Spinal cord (tissue), 10 donors: ENCODE measurements around the gene FAM83B. TPM values are rescaled to one million over a fixed set of nuclear protein-coding genes. Genes with fewer than 3 reads are reported as not detected.

Experiments
- DNase-seq, 6 donors: peaks; one replicate each; pipeline versions ENCODE4 v3.0.0 to v3.0.0-alpha.2; 2013 to 2015; ENCODE audit warnings: low spot score in 6 of 6, low read depth in 4 of 6
- H3K27ac ChIP-seq: one replicate; pipeline ENCODE4 v1.5.1; 2013; ENCODE audit warnings: low read depth, low read length, control low read depth
- H3K27me3 ChIP-seq: one replicate; pipeline ENCODE4 v1.6.1; 2013; ENCODE audit warnings: low read length; ENCODE audit not compliant: control insufficient read depth, insufficient read depth
- H3K36me3 ChIP-seq: one replicate; pipeline ENCODE4 v1.6.1; 2013; ENCODE audit warnings: low read length; ENCODE audit not compliant: control insufficient read depth, insufficient read depth
- H3K4me1 ChIP-seq: one replicate; pipeline ENCODE4 v1.6.1; 2013; ENCODE audit warnings: low read length; ENCODE audit not compliant: control insufficient read depth, insufficient read depth
- H3K4me3 ChIP-seq: one replicate; pipeline ENCODE4 v1.5.1; 2013; ENCODE audit warnings: low read depth, low read length, control low read depth
- H3K9me3 ChIP-seq: one replicate; pipeline ENCODE4 v1.6.1; 2013; ENCODE audit warnings: low read length; ENCODE audit not compliant: control insufficient read depth, insufficient read depth
- WGBS: methylation state at CpG from one replicate; pipeline ENCODE4 v1.1.5; 2013; ENCODE audit warnings: missing lambda C conversion rate; ENCODE audit not compliant: insufficient coverage; 5-methylcytosine and 5-hydroxymethylcytosine counted together
- polyA plus RNA-seq, 2 donors: library from polyadenylated mRNA; unstranded; fragments of 120-200 nt; gene quantifications; one replicate each; pipeline ENCODE4 v1.2.1, GENCODE V29; 2013; ENCODE audit not compliant: insufficient read length in 2 of 2
- total RNA-seq, 2 donors: library from RNA; depleted of rRNA in 1 of 2; stranded (reverse); fragments of 120-200 nt in 1 of 2; fragments of >200 nt in 1 of 2; gene quantifications; one replicate each; pipeline versions ENCODE4 v1.2.3 to v1.2.4, GENCODE V29; 2013 to 2014
- donor health status: healthy.

FAM83B gene
- total and polyA plus RNA-seq, 4 donors: 0.06 to 0.30 (median 0.17) TPM; not detected in 1

GRCh38 chr6:54892831-54893230, 46.3 kb downstream of the FAM83B start:
- Histone ChIP-seq H3K36me3 (no peaks in the 10 kb centered on the region), H3K27me3 (no peaks in the 10 kb centered on the region), H3K4me1 (no peaks in the 10 kb centered on the region), H3K9me3 (no peaks in the 10 kb centered on the region), H3K27ac (no peak overlapping the region), H3K4me3 (no peak overlapping the region)
- WGBS: no CpG with 5 or more reads among the region's 1 CpG
- no peak for DNase-seq

DNA sequence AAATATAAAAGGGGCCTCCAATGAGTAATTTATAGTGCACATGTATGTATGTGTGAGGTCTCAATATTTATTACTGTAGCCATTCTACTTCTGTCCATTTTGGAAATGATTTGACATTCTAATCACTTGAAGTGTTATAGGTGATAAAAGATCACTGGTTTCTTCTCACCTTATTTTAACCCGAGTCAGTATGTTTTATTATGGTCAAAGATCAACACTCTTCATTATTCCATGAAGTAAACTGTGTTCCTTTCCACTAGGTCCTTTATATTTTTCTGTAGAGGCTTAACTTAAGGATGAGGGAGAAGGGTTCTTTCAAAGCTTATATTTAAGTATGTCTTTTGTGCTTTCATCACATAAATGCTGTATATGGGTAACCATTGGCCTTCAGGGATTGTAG, 47.2 kb downstream of the FAM83B start:
- Histone ChIP-seq H3K4me1 (no peaks in the 10 kb centered on the region), H3K4me3 (no peak overlapping the region), H3K36me3 (no peaks in the 10 kb centered on the region), H3K27ac (no peak overlapping the region), H3K9me3 (no peaks in the 10 kb centered on the region), H3K27me3 (no peaks in the 10 kb centered on the region)
- no CpG with 5 or more reads among the region's 1 CpG for whole genome bisulfite sequencing
- no peak for DNase-seq

DNA sequence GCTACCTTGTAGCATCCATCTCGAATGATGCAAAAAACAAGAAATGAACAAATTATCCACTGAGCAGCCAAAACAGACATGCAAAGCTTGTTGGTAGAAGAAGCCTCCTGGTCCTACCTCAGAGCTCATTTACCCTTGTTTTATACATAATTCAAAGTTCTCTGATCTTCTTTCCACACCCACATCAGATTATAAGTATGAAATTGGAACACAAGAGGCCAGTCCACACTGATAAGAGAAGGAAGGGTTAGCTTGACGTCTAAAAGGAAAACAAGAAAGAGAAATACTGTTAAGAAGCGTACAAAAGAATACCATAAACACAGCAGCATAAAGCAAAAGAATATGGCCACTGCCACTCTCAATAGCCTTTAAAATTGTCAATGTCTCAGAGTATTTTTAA, 49.7 kb downstream of the FAM83B start:
- H3K27ac ChIP-seq: no peak overlapping the region
- no peaks in the 10 kb centered on the region for H3K36me3 ChIP-seq
- WGBS: 100% methylated on average over 1 of the region's 3 CpGs
- no peak for DNase-seq
- no peaks in the 10 kb centered on the region for H3K27me3 ChIP-seq
- H3K4me1 ChIP-seq: no peaks in the 10 kb centered on the region
- no peak overlapping the region for H3K4me3 ChIP-seq
- no peaks in the 10 kb centered on the region for H3K9me3 ChIP-seq

DNA sequence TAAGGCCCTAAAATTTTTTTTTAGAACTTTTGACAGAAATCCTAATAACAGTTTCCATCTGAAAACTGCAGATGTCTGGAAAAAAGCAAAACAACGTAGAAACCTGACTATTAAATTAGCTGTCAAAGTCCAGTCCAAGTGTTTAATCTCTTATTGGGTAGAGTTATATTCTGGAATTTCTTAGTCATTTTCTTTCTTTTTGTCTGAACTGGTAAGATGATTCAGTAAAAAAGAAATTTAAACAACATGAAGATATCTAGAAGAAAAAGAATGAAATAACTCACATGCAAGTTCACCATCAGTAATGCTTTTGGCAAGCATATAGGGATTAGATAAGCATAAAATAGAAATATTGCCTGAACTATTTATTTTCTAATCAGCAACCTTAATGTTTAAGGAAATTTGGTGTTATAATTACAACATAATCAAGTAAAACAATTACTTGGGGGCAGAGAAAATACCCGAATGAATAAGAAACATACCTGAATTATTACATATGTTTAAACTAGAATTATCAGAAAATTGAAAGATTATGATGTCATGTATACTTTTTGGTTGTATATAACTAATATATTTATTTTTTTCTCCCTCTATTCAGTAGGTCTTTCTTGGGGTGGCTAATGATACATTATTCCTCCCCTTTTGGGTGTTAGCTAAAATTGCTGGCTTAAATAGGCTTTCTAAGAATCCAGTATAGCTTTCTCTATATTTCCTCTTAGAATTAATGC, 51.1 kb downstream of the FAM83B start:
- no CpG with 5 or more reads among the region's 2 CpGs for WGBS
- no peak for DNase-seq
- H3K27ac ChIP-seq: no peak overlapping the region
- H3K36me3 ChIP-seq: no peaks in the 10 kb centered on the region
- no peaks in the 10 kb centered on the region for H3K9me3 ChIP-seq
- no peaks in the 10 kb centered on the region for H3K27me3 ChIP-seq
- no peak overlapping the region for H3K4me3 ChIP-seq
- no peaks in the 10 kb centered on the region for H3K4me1 ChIP-seq

DNA sequence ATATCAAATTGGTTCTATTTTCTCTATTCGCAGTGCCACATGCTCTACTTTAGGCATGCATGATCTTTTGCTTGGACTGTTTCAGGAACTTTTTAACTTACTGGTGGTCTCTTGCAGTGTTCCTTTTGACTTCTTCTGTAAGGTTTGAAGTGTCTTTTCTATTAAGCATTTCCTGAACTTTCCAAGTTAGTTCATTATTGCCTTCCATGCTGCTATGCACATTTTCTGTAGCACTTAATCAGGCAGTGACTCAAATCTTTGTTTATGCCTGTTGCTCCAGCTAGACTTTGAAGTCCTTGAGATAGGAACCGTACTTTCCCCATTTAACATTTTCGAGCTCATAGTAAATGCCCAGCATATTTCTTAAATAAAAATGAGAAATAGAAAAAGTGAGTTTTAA, 52.2 kb downstream of the FAM83B start:
- Histone ChIP-seq H3K27ac (no peak overlapping the region), H3K27me3 (no peaks in the 10 kb centered on the region), H3K9me3 (no peaks in the 10 kb centered on the region), H3K36me3 (no peaks in the 10 kb centered on the region), H3K4me3 (no peak overlapping the region), H3K4me1 (no peaks in the 10 kb centered on the region)
- 100% methylated on average over 1 of the region's 3 CpGs for WGBS
- no peak for DNase-seq

DNA sequence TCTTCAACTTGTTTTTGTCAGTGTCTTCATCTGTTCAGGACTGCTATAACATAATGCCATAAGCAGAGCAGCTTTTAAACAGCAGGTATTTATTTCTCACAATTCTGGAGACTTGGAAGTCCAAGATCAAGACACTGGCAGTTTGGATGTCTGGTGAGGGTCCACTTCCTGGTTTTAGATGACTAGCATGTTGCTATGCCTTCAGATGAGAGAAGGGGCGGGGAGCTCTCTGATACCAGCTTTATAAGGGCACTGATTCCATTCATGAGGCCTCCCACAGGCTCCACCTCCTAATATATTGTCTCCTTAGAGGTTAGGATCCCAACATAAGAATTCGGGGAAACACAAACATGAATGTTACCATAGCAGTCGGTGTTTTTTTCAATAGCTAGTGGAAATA, 52.9 kb downstream of the FAM83B start:
- Histone ChIP-seq H3K4me3 (no peak overlapping the region), H3K27me3 (no peaks in the 10 kb centered on the region), H3K9me3 (no peaks in the 10 kb centered on the region), H3K36me3 (no peaks in the 10 kb centered on the region), H3K4me1 (no peaks in the 10 kb centered on the region), H3K27ac (no peak overlapping the region)
- DNase-seq: no peak
- WGBS: no CpG with 5 or more reads among the region's 3 CpGs

DNA sequence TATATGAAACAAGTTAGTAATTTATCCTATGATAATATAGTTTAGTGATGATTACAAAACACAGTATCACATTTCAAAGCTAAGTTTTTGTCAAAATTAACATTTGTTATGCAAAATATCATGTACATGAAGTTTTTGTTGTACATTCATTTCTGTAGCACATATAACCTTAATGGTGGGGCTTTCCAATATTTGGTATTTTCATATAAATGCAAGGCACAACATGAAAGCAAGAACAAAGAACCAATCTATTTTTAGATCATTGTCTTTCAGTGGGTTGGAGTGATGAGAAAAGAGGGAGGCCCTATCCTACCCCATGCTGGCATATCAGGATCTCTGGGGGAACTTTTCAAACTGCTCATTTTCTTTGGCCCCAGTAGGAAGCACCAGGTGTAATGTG, 53.4 kb downstream of the FAM83B start:
- no peak for DNase-seq
- no peaks in the 10 kb centered on the region for H3K9me3 ChIP-seq
- H3K27ac ChIP-seq: no peak overlapping the region
- H3K27me3 ChIP-seq: no peaks in the 10 kb centered on the region
- H3K4me3 ChIP-seq: no peak overlapping the region
- no peaks in the 10 kb centered on the region for H3K4me1 ChIP-seq
- H3K36me3 ChIP-seq: no peaks in the 10 kb centered on the region

DNA sequence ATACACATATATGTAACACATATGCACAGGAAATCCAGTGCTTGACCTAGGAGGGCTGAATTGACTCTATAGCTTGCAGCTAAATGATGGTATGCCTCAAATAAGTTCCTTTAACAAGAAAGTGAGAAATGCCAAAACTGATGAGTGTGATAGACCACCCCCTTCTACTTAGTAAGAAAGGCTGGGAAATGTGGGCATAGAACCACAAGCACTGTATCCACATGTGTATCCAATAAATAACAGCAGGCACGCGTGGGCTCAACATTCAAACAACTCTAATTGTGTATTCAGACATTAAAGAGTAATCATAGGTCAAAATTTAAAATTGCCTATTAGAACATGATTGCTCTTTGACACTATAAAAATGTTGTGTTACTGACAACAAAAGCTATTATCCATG, 54.1 kb downstream of the FAM83B start:
- H3K4me1 ChIP-seq: no peaks in the 10 kb centered on the region
- DNase-seq: no peak
- no peak overlapping the region for H3K4me3 ChIP-seq
- H3K9me3 ChIP-seq: no peaks in the 10 kb centered on the region
- no peak overlapping the region for H3K27ac ChIP-seq
- no CpG with 5 or more reads among the region's 2 CpGs for WGBS
- H3K27me3 ChIP-seq: no peaks in the 10 kb centered on the region
- H3K36me3 ChIP-seq: no peaks in the 10 kb centered on the region

DNA sequence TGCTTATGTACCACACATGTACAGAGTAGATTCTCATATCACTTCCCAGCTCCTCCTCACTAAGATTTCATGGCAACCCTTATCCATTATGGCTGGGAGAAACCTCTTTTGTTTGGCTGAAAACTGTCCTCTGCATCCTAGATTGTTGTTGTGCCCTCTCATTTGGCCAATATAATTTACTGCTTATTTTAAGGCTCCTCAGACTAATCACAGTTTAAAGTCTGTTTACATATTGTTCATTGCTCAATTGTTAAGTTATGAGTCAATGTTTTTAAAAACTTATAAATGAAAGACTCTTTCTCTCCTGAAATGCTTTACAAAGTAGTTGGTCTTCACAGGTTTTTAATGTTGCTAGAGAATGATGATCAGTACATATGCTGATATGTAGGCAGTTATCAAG, 57.3 kb downstream of the FAM83B start:
- Histone ChIP-seq H3K36me3 (no peaks in the 10 kb centered on the region), H3K4me1 (no peaks in the 10 kb centered on the region), H3K9me3 (no peaks in the 10 kb centered on the region), H3K27ac (no peak overlapping the region), H3K27me3 (no peaks in the 10 kb centered on the region), H3K4me3 (no peak overlapping the region)
- no peak for DNase-seq

- WGBS: no CpG with 5 or more reads among the region's 1 CpG
- DNase-seq: no peak
- no peak overlapping the region for H3K4me3 ChIP-seq
- no peaks in the 10 kb centered on the region for H3K27me3 ChIP-seq
- H3K27ac ChIP-seq: no peak overlapping the region
- H3K4me1 ChIP-seq: no peaks in the 10 kb centered on the region
- H3K36me3 ChIP-seq: no peaks in the 10 kb centered on the region
- H3K9me3 ChIP-seq: no peaks in the 10 kb centered on the region
These were observed 60.8 kb downstream of the FAM83B start for GRCh38 chr6:54907355-54907754.
